ENCODE measurements around the gene MX2. TPM values are rescaled to one million over a fixed set of nuclear protein-coding genes. Genes with fewer than 3 reads are reported as not detected.

MX2 gene
- total and polyA plus RNA-seq, 10 of the 15 experiments (the other 5 are each of a cell fraction or from before 2014, with no cell fraction given) = 10.5 to 167 (median 46.1) TPM

DNA sequence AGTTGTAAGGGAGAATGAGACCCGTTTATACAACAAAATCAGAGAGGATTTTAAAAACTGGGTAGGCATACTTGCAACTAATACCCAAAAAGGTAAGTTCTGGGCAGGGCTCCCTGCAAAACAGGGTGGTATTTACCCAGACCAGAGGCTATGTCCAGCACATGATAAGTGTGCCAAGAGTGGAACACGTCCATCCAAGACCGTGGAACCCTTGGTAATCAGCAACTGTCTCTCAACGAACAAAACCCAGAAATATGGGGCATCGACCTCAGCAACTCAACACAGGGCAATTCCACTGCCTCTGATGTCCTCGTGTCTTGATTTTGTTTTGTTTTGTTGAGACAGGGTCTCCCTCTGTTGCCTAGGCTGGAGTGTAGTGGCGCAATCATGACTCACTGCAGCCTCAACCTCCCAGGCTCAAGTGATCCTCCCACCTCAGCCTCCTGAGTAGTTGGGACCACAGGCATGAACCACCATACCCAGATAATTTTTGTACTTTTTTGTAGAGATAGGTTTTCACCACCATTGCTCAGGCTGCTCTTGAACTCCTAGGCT, 37.5 kb downstream of the MX2 start:
- SMC1A ChIA-PET (ENCODE audit: uncharacterized antibody, unreplicated experiment) = no interaction called here
- H2AFZ ChIP-seq (ENCODE audit: control insufficient read depth, low read depth, low read length) = no peak overlapping the region
- H3K9me3 ChIP-seq (replicated peaks; ENCODE audit: control insufficient read depth, insufficient read depth, low read length) = no peaks in the 10 kb centered on the region
- ATAC-seq = no peak
- WGBS (ENCODE audit: insufficient coverage, insufficient replicate concordance, low lambda C conversion rate, missing lambda C conversion rate) = 100% methylated on average over 7 of the region's 7 CpGs
- no peaks in the 10 kb centered on the region for H4K20me1 ChIP-seq (ENCODE audit: control insufficient read depth, insufficient read depth)
- H3K27ac ChIP-seq (ENCODE audit: control insufficient read depth, insufficient read depth) = no peak overlapping the region
- H3K4me2 ChIP-seq (ENCODE audit: control insufficient read depth, insufficient read depth) = no peak overlapping the region
- H3K4me3 ChIP-seq = no peak overlapping the region
- no peaks in the 10 kb centered on the region; the same call in 1 of the 2 replicates for H3K4me1 ChIP-seq (ENCODE audit: control insufficient read depth, insufficient read depth, low read length)
- no peaks in the 10 kb centered on the region for H3K79me2 ChIP-seq (ENCODE audit: control insufficient read depth, insufficient read depth, low read length)
- peaks cover 17 to 37% of the 10 kb centered on the region in 2 experiments; a peak in 3 of 4 replicates for H3K36me3 ChIP-seq (ENCODE audit: control insufficient read depth in 2 of 2, insufficient read depth in 2 of 2, low read length in 1 of 2)
- BruUV-seq (replicated peaks) = no TSS peak
- DNase-seq (ENCODE audit: low read depth, low spot score) = no peak
- intact Hi-C loops (cut with micrococcal nuclease; ENCODE audit: unreplicated experiment) = no loop called here
- RAD21 ChIA-PET (ENCODE audit: unreplicated experiment) = no interaction called here
- POLR2A ChIA-PET = no interaction called here
- CTCF ChIA-PET = no interaction called here
- in situ Hi-C loops (cut with MboI) = no loop called here
- TF ChIP-seq SPI1 (IDR thresholded peaks at IDR 0.05; ENCODE audit: borderline replicate concordance, insufficient read depth, low read depth, low read length) = no peak
- TF ChIP-seq POLR2AphosphoS2 (IDR thresholded peaks at IDR 0.05; ENCODE audit: low read depth, low read length) = no peak
- no peak for TF ChIP-seq IKZF2 (IDR thresholded peaks at IDR 0.05)
- no peak for TF ChIP-seq RB1 (IDR thresholded peaks at IDR 0.05; ENCODE audit: borderline replicate concordance)
- TF ChIP-seq, protein P1, sequence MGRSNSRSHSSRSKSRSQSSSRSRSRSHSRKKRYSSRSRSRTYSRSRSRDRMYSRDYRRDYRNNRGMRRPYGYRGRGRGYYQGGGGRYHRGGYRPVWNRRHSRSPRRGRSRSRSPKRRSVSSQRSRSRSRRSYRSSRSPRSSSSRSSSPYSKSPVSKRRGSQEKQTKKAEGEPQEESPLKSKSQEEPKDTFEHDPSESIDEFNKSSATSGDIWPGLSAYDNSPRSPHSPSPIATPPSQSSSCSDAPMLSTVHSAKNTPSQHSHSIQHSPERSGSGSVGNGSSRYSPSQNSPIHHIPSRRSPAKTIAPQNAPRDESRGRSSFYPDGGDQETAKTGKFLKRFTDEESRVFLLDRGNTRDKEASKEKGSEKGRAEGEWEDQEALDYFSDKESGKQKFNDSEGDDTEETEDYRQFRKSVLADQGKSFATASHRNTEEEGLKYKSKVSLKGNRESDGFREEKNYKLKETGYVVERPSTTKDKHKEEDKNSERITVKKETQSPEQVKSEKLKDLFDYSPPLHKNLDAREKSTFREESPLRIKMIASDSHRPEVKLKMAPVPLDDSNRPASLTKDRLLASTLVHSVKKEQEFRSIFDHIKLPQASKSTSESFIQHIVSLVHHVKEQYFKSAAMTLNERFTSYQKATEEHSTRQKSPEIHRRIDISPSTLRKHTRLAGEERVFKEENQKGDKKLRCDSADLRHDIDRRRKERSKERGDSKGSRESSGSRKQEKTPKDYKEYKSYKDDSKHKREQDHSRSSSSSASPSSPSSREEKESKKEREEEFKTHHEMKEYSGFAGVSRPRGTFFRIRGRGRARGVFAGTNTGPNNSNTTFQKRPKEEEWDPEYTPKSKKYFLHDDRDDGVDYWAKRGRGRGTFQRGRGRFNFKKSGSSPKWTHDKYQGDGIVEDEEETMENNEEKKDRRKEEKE (IDR thresholded peaks at IDR 0.05) = no peak
- TF ChIP-seq, protein P2, sequence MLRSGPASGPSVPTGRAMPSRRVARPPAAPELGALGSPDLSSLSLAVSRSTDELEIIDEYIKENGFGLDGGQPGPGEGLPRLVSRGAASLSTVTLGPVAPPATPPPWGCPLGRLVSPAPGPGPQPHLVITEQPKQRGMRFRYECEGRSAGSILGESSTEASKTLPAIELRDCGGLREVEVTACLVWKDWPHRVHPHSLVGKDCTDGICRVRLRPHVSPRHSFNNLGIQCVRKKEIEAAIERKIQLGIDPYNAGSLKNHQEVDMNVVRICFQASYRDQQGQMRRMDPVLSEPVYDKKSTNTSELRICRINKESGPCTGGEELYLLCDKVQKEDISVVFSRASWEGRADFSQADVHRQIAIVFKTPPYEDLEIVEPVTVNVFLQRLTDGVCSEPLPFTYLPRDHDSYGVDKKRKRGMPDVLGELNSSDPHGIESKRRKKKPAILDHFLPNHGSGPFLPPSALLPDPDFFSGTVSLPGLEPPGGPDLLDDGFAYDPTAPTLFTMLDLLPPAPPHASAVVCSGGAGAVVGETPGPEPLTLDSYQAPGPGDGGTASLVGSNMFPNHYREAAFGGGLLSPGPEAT (IDR thresholded peaks at IDR 0.05; ENCODE audit: low read depth) = no peak
- TF ChIP-seq NR2F1 (conservative IDR thresholded peaks at IDR 0.05) = no peak
- TF ChIP-seq EED (IDR thresholded peaks at IDR 0.05; ENCODE audit: low read depth) = no peak
- TF ChIP-seq PML (IDR thresholded peaks at IDR 0.05; ENCODE audit: low read length) = no peak
- no peak for TF ChIP-seq BACH1 (IDR thresholded peaks at IDR 0.05; ENCODE audit: borderline replicate concordance)
- TF ChIP-seq JUND (IDR thresholded peaks at IDR 0.05; ENCODE audit: low read depth, low read length) = no peak
- no peak for TF ChIP-seq ZBTB4 (CRISPR knock-in tag; IDR thresholded peaks at IDR 0.05)
- no peak for TF ChIP-seq PAX8 (IDR thresholded peaks at IDR 0.05)
- no peak for TF ChIP-seq FOXK2 (IDR thresholded peaks at IDR 0.05)
- TF ChIP-seq TCF3 (IDR thresholded peaks at IDR 0.05; ENCODE audit: borderline replicate concordance, insufficient read depth, low read depth, low read length) = no peak
- TF ChIP-seq SRF (IDR thresholded peaks at IDR 0.05; ENCODE audit: low read depth in 2 of 2, low read length in 2 of 2) = no peak
- no peak for FAIRE-seq
- H3K27me3 ChIP-seq (replicated peaks in 1 of 2; ENCODE audit: control insufficient read depth in 2 of 2, insufficient read depth in 2 of 2, low read length in 1 of 2) = no peaks in the 10 kb centered on the region
- H3K9ac ChIP-seq (ENCODE audit: control insufficient read depth, insufficient read depth, low read length) = no peak overlapping the region

Measured in GM12878 (cell line).